Thyroid gland (tissue), 4 donors: Measurements from ENCODE around the gene ATF2. TPM values are rescaled to one million over a fixed set of nuclear protein-coding genes. Genes with fewer than 3 reads are reported as not detected.

Source experiments
- DNase-seq, 2 donors: peaks; one replicate each; pipeline ENCODE4 v3.0.0-alpha.2; 2019
- H3K27ac ChIP-seq, 3 donors: fragments of 200-600 bp; sonication (generic); 1 replicate in 2 of 3; 2 replicates in 1 of 3; pipeline ENCODE4 v1.5.1; 2016 to 2019; ENCODE audit warnings: mild to moderate bottlenecking in 1 of 3, moderate library complexity in 1 of 3
- H3K27me3 ChIP-seq: fragments of 200-600 bp; sonication (generic); one replicate; pipeline ENCODE4 v1.5.1; 2019
- H3K36me3 ChIP-seq, 2 donors: fragments of 200-600 bp; sonication (generic); one replicate each; pipeline ENCODE4 v1.5.1; 2016 to 2019
- H3K4me1 ChIP-seq, 2 donors: fragments of 200-600 bp; sonication (generic); one replicate each; pipeline ENCODE4 v1.5.1; 2017 to 2019
- H3K4me3 ChIP-seq, 3 donors: fragments of 200-600 bp; sonication (generic); replicated peaks in 1 of 3; 1 replicate in 2 of 3; 2 replicates in 1 of 3; pipeline ENCODE4 v1.5.1; 2016; ENCODE audit warnings: mild to moderate bottlenecking in 1 of 3
- H3K9me3 ChIP-seq: fragments of 200-600 bp; sonication (generic); one replicate; pipeline ENCODE4 v1.5.1; 2017
- POLR2A ChIP-seq, 2 donors: fragments of 450-650 bp; IDR thresholded peaks; one replicate each; pipeline ENCODE4 v1.6.1; 2017; ENCODE audit warnings: antibody characterized with exemption in 2 of 2, mild to moderate bottlenecking in 2 of 2, moderate library complexity in 1 of 2
- WGBS, 2 donors: methylation state at CpG; one replicate each; pipeline ENCODE4 v1.1.5; 2017; 5-methylcytosine and 5-hydroxymethylcytosine counted together
- intact Hi-C: fragments of 100-400 bp; cut with DNase I; formaldehyde crosslinking; loops from one replicate; pipeline ENCODE4 v1.15.1; 2023
- total RNA-seq, 4 donors: library from RNA; depleted of rRNA; stranded (reverse); fragments of >200 nt; gene quantifications; one replicate each; pipeline ENCODE4 v1.2.3, GENCODE V29; 2016
- TF ChIP-seq, protein P1 (sequence below), 6 experiments: fragments of 200-600 bp in 3 of 6; fragments of 450-650 bp in 3 of 6; sonication (generic) in 3 of 6; IDR thresholded peaks; one replicate each; pipeline ENCODE4 v1.5.1; 2016 to 2019; ENCODE audit warnings: antibody characterized with exemption in 6 of 6, mild to moderate bottlenecking in 2 of 6, inconsistent platforms in 1 of 6, moderate library complexity in 1 of 6

ATF2 gene
- total RNA-seq, 4 donors from 2014 or later, result 64.8 to 120 (median 88.0) TPM

DNA sequence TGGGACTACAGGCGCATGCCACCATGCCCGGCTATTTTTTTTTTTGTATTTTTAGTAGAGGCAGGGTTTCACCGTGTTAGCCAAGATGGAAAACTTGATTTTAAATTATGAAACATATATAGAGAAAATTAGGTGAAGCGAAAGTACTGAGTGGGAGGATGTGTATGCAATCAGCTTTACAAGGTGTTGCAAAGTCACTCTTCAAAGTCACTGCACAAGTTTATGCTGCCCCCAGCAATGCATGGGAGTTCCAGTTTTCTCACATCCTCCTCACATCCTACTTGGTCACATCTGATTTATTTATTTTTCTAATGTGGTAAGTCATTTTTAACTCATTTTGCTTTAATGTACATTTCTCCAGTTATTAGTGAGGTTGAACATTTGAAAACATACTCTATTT, 113.7 kb downstream of the ATF2 start:
- Histone ChIP-seq H3K9me3 (no peaks in the 10 kb centered on the region), H3K36me3 (no peaks in the 10 kb centered on the region), H3K4me3 (no peak overlapping the region), H3K4me1 (no peaks in the 10 kb centered on the region), H3K27me3 (no peaks in the 10 kb centered on the region), H3K27ac (no peak overlapping the region)
- TF ChIP-seq POLR2A (IDR thresholded peaks at IDR 0.05), result no peak
- TF ChIP-seq, protein P1, sequence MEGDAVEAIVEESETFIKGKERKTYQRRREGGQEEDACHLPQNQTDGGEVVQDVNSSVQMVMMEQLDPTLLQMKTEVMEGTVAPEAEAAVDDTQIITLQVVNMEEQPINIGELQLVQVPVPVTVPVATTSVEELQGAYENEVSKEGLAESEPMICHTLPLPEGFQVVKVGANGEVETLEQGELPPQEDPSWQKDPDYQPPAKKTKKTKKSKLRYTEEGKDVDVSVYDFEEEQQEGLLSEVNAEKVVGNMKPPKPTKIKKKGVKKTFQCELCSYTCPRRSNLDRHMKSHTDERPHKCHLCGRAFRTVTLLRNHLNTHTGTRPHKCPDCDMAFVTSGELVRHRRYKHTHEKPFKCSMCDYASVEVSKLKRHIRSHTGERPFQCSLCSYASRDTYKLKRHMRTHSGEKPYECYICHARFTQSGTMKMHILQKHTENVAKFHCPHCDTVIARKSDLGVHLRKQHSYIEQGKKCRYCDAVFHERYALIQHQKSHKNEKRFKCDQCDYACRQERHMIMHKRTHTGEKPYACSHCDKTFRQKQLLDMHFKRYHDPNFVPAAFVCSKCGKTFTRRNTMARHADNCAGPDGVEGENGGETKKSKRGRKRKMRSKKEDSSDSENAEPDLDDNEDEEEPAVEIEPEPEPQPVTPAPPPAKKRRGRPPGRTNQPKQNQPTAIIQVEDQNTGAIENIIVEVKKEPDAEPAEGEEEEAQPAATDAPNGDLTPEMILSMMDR (IDR thresholded peaks at IDR 0.05), result no peak
- DNase-seq, result no peak
- intact Hi-C loops, result no loop called here
- WGBS, 2 donors, result 88 to 98% methylated on average over 4 of the region's 4 CpGs

DNA sequence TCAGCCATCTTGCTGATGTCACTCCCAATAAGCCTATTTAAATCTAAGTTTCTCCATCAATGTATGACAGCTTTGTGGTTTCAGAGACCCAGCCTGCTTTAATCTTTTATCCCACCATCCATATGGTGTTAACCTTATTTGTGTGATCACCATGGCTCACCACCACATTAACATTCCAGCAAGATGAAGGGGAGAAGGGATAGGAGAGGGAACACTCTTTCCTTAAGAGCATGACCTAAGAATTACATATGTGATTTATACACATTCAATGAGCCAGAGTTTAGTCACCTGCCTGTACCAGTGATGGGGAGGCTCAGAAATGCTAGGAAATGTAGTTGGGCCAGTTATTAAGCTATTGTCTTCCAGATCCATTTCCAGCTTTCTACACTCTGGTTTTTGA, 118.3 kb downstream of the ATF2 start:
- no peak overlapping the region for H3K27ac ChIP-seq
- no peaks in the 10 kb centered on the region for H3K9me3 ChIP-seq
- no peak overlapping the region for H3K4me3 ChIP-seq
- no peak for DNase-seq
- no peaks in the 10 kb centered on the region for H3K36me3 ChIP-seq
- intact Hi-C loops, result no loop called here
- no peaks in the 10 kb centered on the region for H3K27me3 ChIP-seq
- H3K4me1 ChIP-seq, result no peaks in the 10 kb centered on the region
- TF ChIP-seq, protein P1 (IDR thresholded peaks at IDR 0.05), result no peak
- no peak for TF ChIP-seq POLR2A (IDR thresholded peaks at IDR 0.05)

DNA sequence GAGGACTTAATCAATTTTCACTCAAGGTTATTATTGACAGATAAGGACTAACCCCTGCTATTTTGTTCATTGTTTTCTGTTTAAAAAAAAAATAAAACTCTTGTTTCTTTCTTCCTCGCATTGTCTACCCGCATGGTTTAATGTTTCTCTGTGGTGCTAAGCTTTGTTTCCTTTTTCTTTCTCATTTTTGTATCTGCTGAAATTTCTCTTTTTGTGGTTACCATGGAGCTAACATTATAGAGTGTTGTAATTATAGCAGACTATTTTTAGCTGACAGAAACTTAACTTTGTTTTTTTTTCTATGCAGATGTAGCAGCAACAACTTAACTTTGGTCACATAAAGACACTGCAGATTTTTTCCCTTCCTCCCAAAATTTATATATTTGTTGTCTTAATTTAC, 119.7 kb downstream of the ATF2 start:
- H3K27me3 ChIP-seq, result no peaks in the 10 kb centered on the region
- TF ChIP-seq, protein P1 (IDR thresholded peaks at IDR 0.05), result no peak
- no peak for TF ChIP-seq POLR2A (IDR thresholded peaks at IDR 0.05)
- no peaks in the 10 kb centered on the region for H3K4me1 ChIP-seq
- no peaks in the 10 kb centered on the region for H3K36me3 ChIP-seq
- H3K27ac ChIP-seq, result no peak overlapping the region
- WGBS, 2 donors, result 85 to 95% methylated on average over 2 of the region's 2 CpGs
- DNase-seq, result no peak
- intact Hi-C loops, result no loop called here
- H3K9me3 ChIP-seq, result no peaks in the 10 kb centered on the region
- H3K4me3 ChIP-seq, result no peak overlapping the region

DNA sequence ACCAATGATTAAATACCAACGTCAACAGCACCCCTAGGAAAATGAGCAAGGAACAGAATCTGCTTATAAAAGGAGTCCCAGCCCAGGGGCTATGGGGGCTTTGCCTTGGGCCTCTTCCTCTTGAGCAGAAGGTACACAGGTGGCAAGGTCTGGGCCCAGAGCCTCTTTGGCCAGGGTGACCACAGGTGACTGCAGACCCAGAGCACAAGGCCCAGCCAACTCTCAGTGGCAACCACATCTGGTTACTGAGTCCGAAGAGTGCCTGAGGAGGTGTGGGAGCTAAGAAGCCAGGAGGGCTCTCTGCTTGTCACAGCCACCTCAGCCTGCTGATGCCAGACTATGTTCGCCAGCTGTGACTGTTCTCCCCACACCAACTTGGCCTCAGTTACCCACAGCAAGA, 128.5 kb downstream of the ATF2 start:
- no peak for TF ChIP-seq POLR2A (IDR thresholded peaks at IDR 0.05)
- intact Hi-C loops, result no loop called here
- DNase-seq, result no peak
- WGBS, 2 donors, result 96 to 98% methylated on average over 3 of the region's 3 CpGs
- H3K36me3 ChIP-seq, result no peaks in the 10 kb centered on the region
- no peaks in the 10 kb centered on the region for H3K9me3 ChIP-seq
- H3K27ac ChIP-seq, result no peak overlapping the region
- no peaks in the 10 kb centered on the region for H3K27me3 ChIP-seq
- H3K4me1 ChIP-seq, result peaks cover 0 to 4% of the 10 kb centered on the region in 2 donors
- H3K4me3 ChIP-seq, result no peak overlapping the region

DNA sequence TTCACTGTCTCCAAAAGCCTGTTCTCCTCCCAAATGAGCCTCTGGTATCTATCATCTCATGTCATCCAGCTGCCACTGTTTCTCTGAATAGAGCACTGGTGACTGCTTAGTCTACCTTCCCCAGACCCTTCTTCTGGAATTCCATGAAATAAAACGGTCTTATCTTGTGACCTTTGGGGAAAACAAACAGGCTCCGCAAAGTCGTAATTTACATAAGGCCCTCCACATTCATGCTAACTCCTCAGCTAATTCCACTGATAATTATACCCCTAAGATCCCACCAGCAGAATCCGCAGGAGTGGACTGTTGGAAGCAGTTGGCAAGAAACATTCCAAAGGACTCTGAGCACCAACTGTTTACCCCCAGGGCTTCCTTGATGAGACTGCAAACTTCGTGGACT, 129.0 kb downstream of the ATF2 start:
- intact Hi-C loops, result no loop called here
- TF ChIP-seq, protein P1 (IDR thresholded peaks at IDR 0.05), result no peak
- TF ChIP-seq POLR2A (IDR thresholded peaks at IDR 0.05), result no peak
- Histone ChIP-seq H3K27me3 (no peaks in the 10 kb centered on the region), H3K4me1 (peaks cover 0 to 4% of the 10 kb centered on the region in 2 donors), H3K4me3 (no peak overlapping the region), H3K9me3 (no peaks in the 10 kb centered on the region), H3K27ac (no peak overlapping the region), H3K36me3 (no peaks in the 10 kb centered on the region)
- WGBS, 2 donors, result 89 to 92% methylated on average over 5 of the region's 5 CpGs
- DNase-seq, result no peak

DNA sequence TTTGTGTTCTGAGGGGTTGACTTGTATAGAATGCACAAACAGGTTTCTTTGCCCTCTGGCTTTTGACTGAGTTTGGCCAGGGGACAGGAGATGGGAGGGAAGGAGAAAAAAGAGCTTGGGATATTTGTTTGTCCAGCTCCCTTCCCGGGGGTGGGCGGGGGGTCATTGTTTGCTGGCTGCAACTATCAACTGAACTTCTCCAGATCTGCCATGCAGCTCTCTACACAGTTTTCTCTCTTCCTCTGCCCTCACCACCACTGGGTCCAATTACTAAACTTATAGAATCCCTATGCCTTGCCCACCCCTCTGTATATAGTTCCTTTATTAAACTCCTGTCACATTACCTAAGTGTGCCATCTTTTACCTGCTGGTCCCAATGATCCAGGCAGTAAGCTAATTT, 130.1 kb downstream of the ATF2 start:
- intact Hi-C loops, result no loop called here
- no peak for DNase-seq
- 81 to 88% methylated on average over 2 of the region's 2 CpGs for WGBS, 2 donors

More for the DNA sequence above, 130.1 kb downstream of the ATF2 start:
- no peaks in the 10 kb centered on the region for H3K9me3 ChIP-seq
- no peak overlapping the region for H3K27ac ChIP-seq
- no peaks in the 10 kb centered on the region for H3K36me3 ChIP-seq
- no peaks in the 10 kb centered on the region for H3K27me3 ChIP-seq
- peaks cover 0 to 4% of the 10 kb centered on the region in 2 donors for H3K4me1 ChIP-seq
- H3K4me3 ChIP-seq, result no peak overlapping the region
- no peak for TF ChIP-seq POLR2A (IDR thresholded peaks at IDR 0.05)
- TF ChIP-seq, protein P1 (IDR thresholded peaks at IDR 0.05), result no peak
